ENCODE results near the gene KRR1. TPM values are rescaled to one million over a fixed set of nuclear protein-coding genes. Genes with fewer than 3 reads are reported as not detected.

KRR1 gene
- total and polyA plus RNA-seq, 9 donors, result 12.1 to 69.1 (median 48.3) TPM

DNA sequence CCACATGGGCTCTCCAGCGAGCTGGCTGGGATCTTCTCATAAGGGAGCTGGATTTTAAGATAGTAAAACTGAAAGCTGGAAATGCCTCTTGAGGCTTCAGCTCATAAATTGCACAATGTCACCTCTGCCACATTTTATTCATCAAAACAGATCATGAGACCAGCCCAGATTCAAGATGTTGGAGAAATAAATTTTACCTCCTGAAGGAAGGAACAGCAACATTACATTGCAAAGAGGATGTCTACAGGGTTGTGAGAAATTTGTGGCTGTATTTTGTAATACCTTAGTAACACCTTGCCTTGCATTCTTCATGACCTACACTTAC lies 43.1 kb upstream of the KRR1 start:
- H3K9me3 ChIP-seq, result no peaks in the 10 kb centered on the region
- intact Hi-C loops (cut with DNase I), result no loop called here
- 68 to 95% (median 95%) methylated on average over 1 of the region's 1 CpG for WGBS, 3 donors
- DNase-seq, result no peak
- H3K27ac ChIP-seq, result no peak overlapping the region
- H3K36me3 ChIP-seq, result no peaks in the 10 kb centered on the region
- H3K27me3 ChIP-seq, result no peaks in the 10 kb centered on the region
- H3K4me1 ChIP-seq (ENCODE audit: insufficient read depth), result peaks cover 8% of the 10 kb centered on the region
- TF ChIP-seq EP300 (IDR thresholded peaks at IDR 0.05) (no peak), POLR2A (IDR thresholded peaks at IDR 0.05) (no peak)
- TF ChIP-seq, protein P1, sequence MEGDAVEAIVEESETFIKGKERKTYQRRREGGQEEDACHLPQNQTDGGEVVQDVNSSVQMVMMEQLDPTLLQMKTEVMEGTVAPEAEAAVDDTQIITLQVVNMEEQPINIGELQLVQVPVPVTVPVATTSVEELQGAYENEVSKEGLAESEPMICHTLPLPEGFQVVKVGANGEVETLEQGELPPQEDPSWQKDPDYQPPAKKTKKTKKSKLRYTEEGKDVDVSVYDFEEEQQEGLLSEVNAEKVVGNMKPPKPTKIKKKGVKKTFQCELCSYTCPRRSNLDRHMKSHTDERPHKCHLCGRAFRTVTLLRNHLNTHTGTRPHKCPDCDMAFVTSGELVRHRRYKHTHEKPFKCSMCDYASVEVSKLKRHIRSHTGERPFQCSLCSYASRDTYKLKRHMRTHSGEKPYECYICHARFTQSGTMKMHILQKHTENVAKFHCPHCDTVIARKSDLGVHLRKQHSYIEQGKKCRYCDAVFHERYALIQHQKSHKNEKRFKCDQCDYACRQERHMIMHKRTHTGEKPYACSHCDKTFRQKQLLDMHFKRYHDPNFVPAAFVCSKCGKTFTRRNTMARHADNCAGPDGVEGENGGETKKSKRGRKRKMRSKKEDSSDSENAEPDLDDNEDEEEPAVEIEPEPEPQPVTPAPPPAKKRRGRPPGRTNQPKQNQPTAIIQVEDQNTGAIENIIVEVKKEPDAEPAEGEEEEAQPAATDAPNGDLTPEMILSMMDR (IDR thresholded peaks at IDR 0.05), result no peak
- H3K4me3 ChIP-seq, result no peak overlapping the region

DNA sequence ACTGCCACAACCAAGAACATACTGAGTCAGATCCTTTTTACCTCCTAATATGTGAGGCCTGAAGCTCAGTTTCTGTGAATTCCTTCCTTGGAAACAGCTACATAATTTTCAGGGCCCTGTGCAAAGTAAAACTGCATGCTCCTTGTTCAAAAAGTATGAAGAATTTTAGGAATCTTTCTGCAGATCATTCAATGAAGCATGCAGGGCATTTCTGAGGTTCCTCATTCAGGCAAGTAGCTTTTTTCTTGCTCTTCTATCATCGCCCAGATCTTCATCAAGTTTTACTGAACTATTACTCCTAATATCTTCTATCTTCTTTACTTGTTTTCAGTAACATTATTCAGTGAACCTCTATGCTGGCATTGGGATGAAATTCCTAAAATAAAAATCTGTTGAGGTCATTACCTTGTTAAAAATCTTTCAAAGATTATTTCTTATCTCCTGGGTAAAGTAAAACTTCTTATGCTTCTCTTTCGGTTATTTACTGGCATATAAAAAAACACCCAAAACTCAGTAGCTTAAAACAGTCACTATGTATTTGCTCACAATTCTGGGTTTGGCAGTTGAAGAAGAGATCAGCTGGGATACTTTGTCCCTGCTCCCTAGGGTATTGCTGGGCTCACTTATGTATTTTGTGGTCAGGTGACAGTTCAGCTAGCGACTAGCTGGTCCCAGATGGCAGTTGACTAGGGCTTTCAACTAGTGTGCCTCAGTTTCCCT lies 42.6 kb upstream of the KRR1 start:
- Histone ChIP-seq H3K4me1 (ENCODE audit: insufficient read depth) (peaks cover 8% of the 10 kb centered on the region), H3K27me3 (no peaks in the 10 kb centered on the region), H3K36me3 (no peaks in the 10 kb centered on the region), H3K4me3 (no peak overlapping the region), H3K27ac (no peak overlapping the region), H3K9me3 (no peaks in the 10 kb centered on the region)
- DNase-seq, result no peak
- intact Hi-C loops (cut with DNase I), result no loop called here
- TF ChIP-seq EP300 (IDR thresholded peaks at IDR 0.05) (no peak), POLR2A (IDR thresholded peaks at IDR 0.05) (no peak)
- TF ChIP-seq, protein P1 (IDR thresholded peaks at IDR 0.05), result no peak
- whole genome bisulfite sequencing, 3 donors, result 54 to 66% (median 64%) methylated on average over 3 of the region's 3 CpGs

DNA sequence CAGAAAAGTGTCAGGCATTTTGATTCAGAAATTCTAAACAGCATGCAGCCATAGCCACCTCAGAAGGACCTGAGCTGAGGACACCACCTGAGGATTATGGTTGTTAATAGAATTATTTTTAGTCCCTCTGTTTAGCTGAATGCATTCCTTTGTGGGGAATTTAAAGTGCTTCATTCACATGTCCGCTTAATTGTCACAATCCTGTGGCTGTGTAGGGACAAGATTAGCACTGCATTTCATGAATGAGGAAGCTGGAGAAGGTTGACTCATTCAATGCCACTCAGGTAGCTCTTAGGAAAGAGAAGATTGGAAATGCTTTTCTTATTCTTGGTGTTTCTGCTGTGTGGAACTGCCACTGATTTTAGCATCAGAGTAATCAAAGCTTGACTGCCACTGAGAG lies 42.0 kb upstream of the KRR1 start:
- intact Hi-C loops (cut with DNase I), result no loop called here
- 81 to 89% (median 86%) methylated on average over 1 of the region's 1 CpG for WGBS, 3 donors
- Histone ChIP-seq H3K4me1 (ENCODE audit: insufficient read depth) (peaks cover 6% of the 10 kb centered on the region), H3K27ac (no peak overlapping the region), H3K27me3 (no peaks in the 10 kb centered on the region), H3K9me3 (no peaks in the 10 kb centered on the region), H3K4me3 (no peak overlapping the region), H3K36me3 (no peaks in the 10 kb centered on the region)
- DNase-seq, result no peak
- TF ChIP-seq POLR2A (IDR thresholded peaks at IDR 0.05), result no peak
- TF ChIP-seq, protein P1 (IDR thresholded peaks at IDR 0.05), result no peak
- TF ChIP-seq EP300 (IDR thresholded peaks at IDR 0.05), result no peak

DNA sequence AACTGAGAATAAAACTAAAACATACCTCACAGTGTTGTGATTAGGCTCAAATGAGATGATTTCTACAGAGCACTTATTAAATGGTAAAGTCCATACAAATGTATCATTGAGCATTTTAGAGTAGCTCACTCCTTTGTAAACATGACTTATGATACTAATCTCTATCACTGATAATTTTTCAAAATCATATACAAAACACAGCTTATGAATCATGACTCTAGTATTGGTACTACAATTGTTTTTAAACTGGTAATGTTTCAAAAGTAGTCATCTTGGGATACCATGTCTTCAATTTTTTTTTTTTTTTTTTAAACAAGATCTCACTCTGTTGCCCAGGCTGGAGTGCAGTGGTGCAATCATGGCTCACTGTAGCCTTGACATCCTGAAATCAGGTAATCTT lies 40.1 kb upstream of the KRR1 start:
- intact Hi-C loops (cut with DNase I), result no loop called here
- H3K36me3 ChIP-seq, result no peaks in the 10 kb centered on the region
- H3K4me1 ChIP-seq (ENCODE audit: insufficient read depth), result peaks cover 6% of the 10 kb centered on the region
- no peak overlapping the region for H3K4me3 ChIP-seq
- TF ChIP-seq, protein P1 (IDR thresholded peaks at IDR 0.05), result no peak
- no peak for TF ChIP-seq POLR2A (IDR thresholded peaks at IDR 0.05)
- no peaks in the 10 kb centered on the region for H3K27me3 ChIP-seq
- H3K27ac ChIP-seq, result no peak overlapping the region
- H3K9me3 ChIP-seq, result no peaks in the 10 kb centered on the region
- no peak for DNase-seq

All from ovary (tissue), 9 donors.